Activated CD8-positive, alpha-beta T cell treated with anti-CD3 and anti-CD28 coated beads for 36 hours (primary cell): ENCODE data around the gene S100A16. TPM values are rescaled to one million over a fixed set of nuclear protein-coding genes. Genes with fewer than 3 reads are reported as not detected.

Experiments used
- ATAC-seq: fragments of 200-7000 bp; cut with Tn5 transposase; one replicate; pipeline ENCODE4 v1.10.0; 2021; ENCODE audit warnings: mild to moderate bottlenecking, moderate library complexity
- CTCF ChIA-PET: fragments of 350-600 bp; sonication (Branson Sonifier 250); formaldehyde crosslinking; loops from one replicate; lab custom pipeline; 2021; ENCODE audit warnings: antibody characterized with exemption; lab: Charles Lee
- POLR2A ChIA-PET: fragments of 350-600 bp; sonication (Branson Sonifier 250); formaldehyde crosslinking; loops from one replicate; lab custom pipeline; 2021; ENCODE audit warnings: antibody characterized with exemption; lab: Charles Lee
- DNase-seq: peaks from one replicate; pipeline ENCODE4 v3.0.0-alpha.2; 2020
- H3K27ac Mint-ChIP-seq: one replicate; pipeline ENCODE4 v1.8.0; 2021; ENCODE audit warnings: mild to moderate bottlenecking, mixed read lengths
- H3K27me3 Mint-ChIP-seq: one replicate; pipeline ENCODE4 v1.8.0; 2021; ENCODE audit warnings: mixed read lengths
- H3K36me3 Mint-ChIP-seq: one replicate; pipeline ENCODE4 v1.8.0; 2021; ENCODE audit warnings: low read depth, mixed read lengths
- H3K4me1 Mint-ChIP-seq: one replicate; pipeline ENCODE4 v1.8.0; 2021; ENCODE audit warnings: low read depth, mixed read lengths
- H3K4me3 Mint-ChIP-seq: one replicate; pipeline ENCODE4 v1.8.0; 2021; ENCODE audit warnings: mild to moderate bottlenecking, moderate library complexity, mixed read lengths
- H3K9me3 Mint-ChIP-seq: one replicate; pipeline ENCODE4 v1.8.0; 2021; ENCODE audit warnings: mixed read lengths
- intact Hi-C: fragments of 100-400 bp; cut with micrococcal nuclease; formaldehyde crosslinking; loops from one replicate; pipeline ENCODE4 v1.10.0; 2022
- total RNA-seq, 2 experiments: library from RNA; stranded (reverse); gene quantifications; one replicate each; pipeline ENCODE4 v1.2.3, GENCODE V29; 2021
- TF ChIP-seq, protein P1 (sequence below): fragments of 200-600 bp; IDR thresholded peaks from one replicate; pipeline ENCODE4 v1.8.0; 2022; ENCODE audit warnings: antibody characterized with exemption, mild to moderate bottlenecking

The S100A16 gene
- total RNA-seq, 2 experiments from 2014 or later, result not detected

DNA sequence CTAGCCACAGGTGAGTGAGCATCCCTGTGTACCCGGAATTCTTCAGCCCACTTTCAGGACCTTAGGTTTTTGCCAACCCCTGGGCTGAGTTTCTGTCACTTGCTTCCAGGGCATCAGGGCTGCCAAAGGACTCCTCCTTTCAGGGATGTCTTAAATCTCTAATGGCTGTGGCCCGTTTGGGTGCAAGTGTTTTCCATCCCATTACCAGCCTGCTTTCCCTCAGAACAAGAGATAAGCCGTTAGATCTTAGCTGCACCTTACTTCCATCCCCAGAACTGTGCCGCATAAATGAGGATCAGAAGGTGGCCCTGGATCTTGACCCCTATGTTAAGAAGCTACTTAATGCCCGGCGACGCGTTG, 46.2 kb upstream of the S100A16 start:
- peaks cover 12% of the 10 kb centered on the region for H3K4me1 Mint-ChIP-seq
- CTCF ChIA-PET, result interaction anchor here (0.8 to 2.1 kb wide), 6 partner anchors 10 to 149 kb away, joined by 3 to 8 read pairs (median 4); partner anchors contain the start of gene CHTOP
- ATAC-seq (no peak), DNase-seq (no peak)
- H3K27ac Mint-ChIP-seq, result peak overlapping the region; percentile 96
- TF ChIP-seq, protein P1, sequence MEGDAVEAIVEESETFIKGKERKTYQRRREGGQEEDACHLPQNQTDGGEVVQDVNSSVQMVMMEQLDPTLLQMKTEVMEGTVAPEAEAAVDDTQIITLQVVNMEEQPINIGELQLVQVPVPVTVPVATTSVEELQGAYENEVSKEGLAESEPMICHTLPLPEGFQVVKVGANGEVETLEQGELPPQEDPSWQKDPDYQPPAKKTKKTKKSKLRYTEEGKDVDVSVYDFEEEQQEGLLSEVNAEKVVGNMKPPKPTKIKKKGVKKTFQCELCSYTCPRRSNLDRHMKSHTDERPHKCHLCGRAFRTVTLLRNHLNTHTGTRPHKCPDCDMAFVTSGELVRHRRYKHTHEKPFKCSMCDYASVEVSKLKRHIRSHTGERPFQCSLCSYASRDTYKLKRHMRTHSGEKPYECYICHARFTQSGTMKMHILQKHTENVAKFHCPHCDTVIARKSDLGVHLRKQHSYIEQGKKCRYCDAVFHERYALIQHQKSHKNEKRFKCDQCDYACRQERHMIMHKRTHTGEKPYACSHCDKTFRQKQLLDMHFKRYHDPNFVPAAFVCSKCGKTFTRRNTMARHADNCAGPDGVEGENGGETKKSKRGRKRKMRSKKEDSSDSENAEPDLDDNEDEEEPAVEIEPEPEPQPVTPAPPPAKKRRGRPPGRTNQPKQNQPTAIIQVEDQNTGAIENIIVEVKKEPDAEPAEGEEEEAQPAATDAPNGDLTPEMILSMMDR, result no peak
- POLR2A ChIA-PET, result interaction anchor here (0.8 to 5.6 kb wide), 7 partner anchors 9 to 126 kb away, joined by 3 to 44 read pairs (median 9); partner anchors contain the start of genes CHTOP and ILF2
- H3K27me3 Mint-ChIP-seq, result no peaks in the 10 kb centered on the region
- peak overlapping the region; percentile 98 for H3K4me3 Mint-ChIP-seq
- peaks cover 29% of the 10 kb centered on the region for H3K36me3 Mint-ChIP-seq
- intact Hi-C loops, result no loop called here
- H3K9me3 Mint-ChIP-seq, result no peaks in the 10 kb centered on the region

DNA sequence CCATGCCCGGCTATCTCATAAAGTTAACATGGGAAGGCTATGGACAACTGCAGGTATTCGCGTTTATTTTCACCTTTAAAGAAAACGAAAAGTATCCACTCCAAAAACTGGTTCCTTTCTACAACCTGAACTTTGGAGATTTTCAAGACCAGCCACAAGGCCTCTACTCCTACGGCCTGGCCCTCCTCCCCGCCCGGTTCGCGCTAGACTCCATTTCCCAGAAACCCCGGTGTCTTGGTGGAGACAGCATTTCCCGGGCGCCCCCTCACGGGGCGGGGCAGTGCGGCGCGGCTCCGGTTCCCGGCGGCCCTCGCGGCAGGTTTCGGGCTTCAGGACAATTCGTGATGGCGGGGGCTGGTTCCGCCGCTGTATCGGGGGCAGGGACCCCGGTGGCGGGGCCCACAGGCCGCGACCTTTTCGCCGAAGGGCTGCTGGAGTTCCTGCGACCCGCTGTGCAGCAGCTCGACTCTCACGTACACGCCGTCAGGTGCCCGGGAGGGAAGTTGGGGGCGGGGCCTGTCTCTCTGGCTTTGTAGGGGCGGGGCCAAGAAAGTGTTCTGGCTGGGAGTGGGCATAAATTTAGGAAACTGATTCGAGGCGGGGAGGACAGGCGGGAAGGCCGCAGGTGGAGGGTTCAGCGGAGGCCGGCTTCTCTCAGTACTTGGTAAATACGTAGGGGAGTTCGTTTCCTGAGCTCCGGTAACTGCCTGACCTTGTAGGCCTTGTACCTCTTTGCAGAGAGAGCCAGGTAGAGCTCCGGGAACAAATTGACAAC, 45.6 kb upstream of the S100A16 start, which contains the start of gene SNAPIN:
TSS of gene SNAPIN (plus strand) at position 304 of the 775 bp plus-strand sequence. CDS start at position 345, 41 bp downstream.
- POLR2A ChIA-PET, result interaction anchor here (0.8 to 5.6 kb wide), 6 partner anchors 9 to 126 kb away, joined by 3 to 44 read pairs (median 10); partner anchors contain the start of genes CHTOP and ILF2
- peak within 1 kb of the TSS; percentile 98 for H3K4me3 Mint-ChIP-seq
- peak; percentile 95 for ATAC-seq
- no peaks in the 10 kb centered on the region for H3K9me3 Mint-ChIP-seq
- no peaks in the 10 kb centered on the region for H3K27me3 Mint-ChIP-seq
- intact Hi-C loops, result no loop called here
- peaks cover 12% of the 10 kb centered on the region for H3K4me1 Mint-ChIP-seq
- CTCF ChIA-PET, result interaction anchor here (0.8 to 2.1 kb wide), 7 partner anchors 10 to 148 kb away, joined by 3 to 8 read pairs (median 3); partner anchors contain the start of gene CHTOP
- H3K27ac Mint-ChIP-seq, result peak within 1 kb of the TSS; percentile 96
- peaks cover 25% of the 10 kb centered on the region for H3K36me3 Mint-ChIP-seq
- TF ChIP-seq, protein P1, result no peak
- DNase-seq, result peak; percentile 96

DNA sequence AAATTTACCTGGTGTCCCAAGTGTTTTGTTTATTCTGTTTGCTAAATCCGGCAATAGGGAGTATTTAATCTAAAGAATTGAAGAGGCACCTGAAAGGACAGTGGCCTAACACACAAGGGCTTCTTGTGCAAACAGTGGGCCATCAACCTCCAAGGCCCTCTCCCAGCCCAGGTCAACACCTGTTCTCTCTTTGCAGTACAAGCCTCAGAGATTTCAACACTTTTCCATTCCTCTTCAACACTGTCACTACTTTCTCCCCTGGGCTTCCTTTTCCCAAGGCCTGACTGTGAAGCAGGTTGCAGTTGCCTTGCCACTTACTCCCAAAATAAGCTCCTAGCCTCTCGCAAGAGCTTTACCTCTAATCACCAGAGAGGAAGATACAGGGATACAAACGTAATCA, 42.4 kb upstream of the S100A16 start:
- Mint-ChIP-seq H3K4me3 (no peak overlapping the region), H3K36me3 (no peaks in the 10 kb centered on the region), H3K4me1 (peaks cover 10% of the 10 kb centered on the region), H3K27ac (no peak overlapping the region), H3K9me3 (no peaks in the 10 kb centered on the region), H3K27me3 (no peaks in the 10 kb centered on the region)
- POLR2A ChIA-PET, result interaction anchor here (1.7 kb wide), 1 partner anchor 21 kb away, joined by 4 read pairs; the partner anchor contains the start of gene CHTOP
- ATAC-seq (no peak), DNase-seq (no peak)
- TF ChIP-seq, protein P1, result no peak
- intact Hi-C loops, result no loop called here
- CTCF ChIA-PET, result interaction anchor here (0.6 to 0.8 kb wide), 2 partner anchors 11 to 94 kb away, joined by 3 read pairs; no protein-coding TSS in a partner anchor

- no peaks in the 10 kb centered on the region for H3K9me3 Mint-ChIP-seq
- intact Hi-C loops, result no loop called here
- H3K4me1 Mint-ChIP-seq, result peaks cover 19% of the 10 kb centered on the region
- CTCF ChIA-PET, result interaction anchor here (1.1 to 1.2 kb wide), 2 partner anchors 13 to 15 kb away, joined by 3 to 4 read pairs; no protein-coding TSS in a partner anchor
- H3K27ac Mint-ChIP-seq, result no peak overlapping the region
- POLR2A ChIA-PET, result interaction anchor here (0.6 to 7.7 kb wide), 6 partner anchors 9 to 513 kb away, joined by 3 to 72 read pairs (median 4); no protein-coding TSS in a partner anchor
- peaks cover 3% of the 10 kb centered on the region for H3K36me3 Mint-ChIP-seq
- DNase-seq (no peak), ATAC-seq (no peak)
- H3K27me3 Mint-ChIP-seq, result no peaks in the 10 kb centered on the region
- H3K4me3 Mint-ChIP-seq, result no peak overlapping the region
- TF ChIP-seq, protein P1, result no peak
Observed at GRCh38 chr1:153652805-153653500, 40.0 kb upstream of the S100A16 start.
